Measurements from ENCODE around the gene TCTN3.

- TF ChIP-seq CTCF (IDR thresholded peaks at IDR 0.05; ENCODE audit: poor library complexity) (no peak), EZH2 (IDR thresholded peaks at IDR 0.05; ENCODE audit: borderline replicate concordance) (no peak)
These were observed 9.8 kb downstream of the TCTN3 start for GRCh38 chr10:95683966-95684365.
